GM19452 (cell line): ENCODE results near the gene VMP1.
"Not testable (repeated sequence)": the region's sequence is repeated elsewhere in the genome, so short reads cannot be mapped to it uniquely, and the experiment has no call there.

ENCODE experiments used
- ATAC-seq: cut with Tn5 transposase; IDR thresholded peaks from one replicate; pipeline ENCODE4 v1.9.1; 2021; ENCODE audit not compliant: unreplicated experiment

VMP1 gene

GRCh38 chr17:59806322-59806721 lies 98.9 kb downstream of the VMP1 start:
- not testable (repeated sequence) for ATAC-seq

- ATAC-seq: no peak
Measured at GRCh38 chr17:59807892-59808509, 100.5 kb downstream of the VMP1 start.

GRCh38 chr17:59810894-59811153 lies 103.4 kb downstream of the VMP1 start:
- no peak for ATAC-seq

- ATAC-seq: no peak
Measured at GRCh38 chr17:59811209-59811608, 103.8 kb downstream of the VMP1 start.

- ATAC-seq: no peak
Measured at GRCh38 chr17:59812139-59812538, 104.7 kb downstream of the VMP1 start.

GRCh38 chr17:59814276-59814675 lies 106.8 kb downstream of the VMP1 start:
- no peak for ATAC-seq

- no peak for ATAC-seq
Measured at GRCh38 chr17:59814685-59815084, 107.2 kb downstream of the VMP1 start.

GRCh38 chr17:59815965-59816364 lies 108.5 kb downstream of the VMP1 start:
- no peak for ATAC-seq

GRCh38 chr17:59825533-59826322 lies 118.3 kb downstream of the VMP1 start:
- no peak for ATAC-seq

- no peak for ATAC-seq
Measured at GRCh38 chr17:59826706-59827453, 119.4 kb downstream of the VMP1 start.

- no peak for ATAC-seq
Measured at GRCh38 chr17:59827721-59828477, 120.4 kb downstream of the VMP1 start.

GRCh38 chr17:59828478-59828760 lies 121.0 kb downstream of the VMP1 start:
- ATAC-seq: no peak

- ATAC-seq: peak; percentile 3
Measured at GRCh38 chr17:59828819-59829216, 121.4 kb downstream of the VMP1 start.

- peak; percentile 68 for ATAC-seq
Measured at GRCh38 chr17:59829217-59830006, 122.0 kb downstream of the VMP1 start.

GRCh38 chr17:59830007-59830630 lies 122.7 kb downstream of the VMP1 start:
- ATAC-seq: no peak

- no peak for ATAC-seq
Measured at GRCh38 chr17:59830846-59831486, 123.5 kb downstream of the VMP1 start.

GRCh38 chr17:59832883-59833379 lies 125.5 kb downstream of the VMP1 start:
- ATAC-seq: no peak

- ATAC-seq: peak; percentile 73
Measured at GRCh38 chr17:59837308-59838051, 130.0 kb downstream of the VMP1 start.
